Astrocyte (in vitro differentiated cells and primary cell): Measurements from ENCODE around the gene IMMP2L. TPM values are rescaled to one million over a fixed set of nuclear protein-coding genes. Genes with fewer than 3 reads are reported as not detected.

Experiments
- DNase-seq: peaks from one replicate; pipeline ENCODE4 v3.0.0-alpha.2; 2010; ENCODE audit warnings: low read depth
- FAIRE-seq: peaks from 2 replicates; lab custom pipeline; 2011; peaks lifted over from hg19 to GRCh38; lab: Jason Lieb, UNC
- H2AFZ ChIP-seq: 2 replicates; pipeline ENCODE4 v1.6.0; 2012; ENCODE audit warnings: low read depth, low read length, inconsistent platforms
- H3K27ac ChIP-seq: 2 replicates; pipeline ENCODE4 v1.5.1; 2011; ENCODE audit warnings: low read depth, low read length, inconsistent platforms
- H3K27me3 ChIP-seq: 2 replicates; pipeline ENCODE4 v1.6.0; 2011; ENCODE audit warnings: low read length, inconsistent platforms; ENCODE audit not compliant: insufficient read depth
- H3K36me3 ChIP-seq: 2 replicates; pipeline ENCODE4 v1.5.1; 2011; ENCODE audit warnings: low read length, inconsistent platforms; ENCODE audit not compliant: insufficient read depth
- H3K4me1 ChIP-seq: 2 replicates; pipeline ENCODE4 v1.5.1; 2011; ENCODE audit warnings: low read length, inconsistent platforms; ENCODE audit not compliant: insufficient read depth
- H3K4me2 ChIP-seq: 2 replicates; pipeline ENCODE4 v1.6.0; 2012; ENCODE audit warnings: low read length, inconsistent platforms
- H3K4me3 ChIP-seq: 2 replicates; pipeline ENCODE4 v1.5.1; 2011; ENCODE audit warnings: low read depth, mild to moderate bottlenecking, low read length, inconsistent platforms; ENCODE audit not compliant: insufficient read depth
- H3K79me2 ChIP-seq: 2 replicates; pipeline ENCODE4 v1.6.0; 2012; ENCODE audit warnings: mild to moderate bottlenecking, low read length, inconsistent platforms; ENCODE audit not compliant: insufficient read depth
- H3K9ac ChIP-seq: 2 replicates; pipeline ENCODE4 v1.6.0; 2012; ENCODE audit warnings: mild to moderate bottlenecking, low read length, inconsistent platforms
- H3K9me3 ChIP-seq: 2 replicates; pipeline ENCODE4 v1.5.1; 2012; ENCODE audit warnings: low read depth, mild to moderate bottlenecking, low read length, inconsistent platforms; ENCODE audit not compliant: insufficient read depth
- H4K20me1 ChIP-seq: 2 replicates; pipeline ENCODE4 v1.6.0; 2012; ENCODE audit warnings: low read length, inconsistent platforms; ENCODE audit not compliant: insufficient read depth
- H3K27ac Mint-ChIP-seq: one replicate; pipeline ENCODE4 v1.8.0; 2021; ENCODE audit warnings: mild to moderate bottlenecking, mixed read lengths; ENCODE audit not compliant: unreplicated experiment
- H3K27me3 Mint-ChIP-seq: one replicate; pipeline ENCODE4 v1.8.0; 2021; ENCODE audit warnings: low read depth, mixed read lengths; ENCODE audit not compliant: unreplicated experiment
- H3K36me3 Mint-ChIP-seq: one replicate; pipeline ENCODE4 v1.8.0; 2021; ENCODE audit warnings: low read depth, mixed read lengths; ENCODE audit not compliant: unreplicated experiment
- H3K4me1 Mint-ChIP-seq: one replicate; pipeline ENCODE4 v1.8.0; 2021; ENCODE audit warnings: low read depth, mixed read lengths; ENCODE audit not compliant: unreplicated experiment
- H3K4me3 Mint-ChIP-seq: one replicate; pipeline ENCODE4 v1.8.0; 2021; ENCODE audit warnings: mild to moderate bottlenecking, moderate library complexity, mixed read lengths; ENCODE audit not compliant: unreplicated experiment
- H3K9me3 Mint-ChIP-seq: one replicate; pipeline ENCODE4 v1.8.0; 2021; ENCODE audit warnings: mild to moderate bottlenecking, mixed read lengths; ENCODE audit not compliant: unreplicated experiment
- CTCF ChIP-seq: IDR thresholded peaks from 2 replicates; pipeline ENCODE4 v1.5.1; 2011; ENCODE audit warnings: low read depth, mild to moderate bottlenecking, inconsistent platforms, low read length, moderate library complexity; ENCODE audit not compliant: insufficient read depth
- EZH2 ChIP-seq: IDR thresholded peaks from 2 replicates; pipeline ENCODE4 v1.6.1; 2012; ENCODE audit warnings: mild to moderate bottlenecking, low read length, inconsistent platforms; ENCODE audit not compliant: insufficient read depth
- total RNA-seq: library from RNA; stranded (reverse); gene quantifications from 2 replicates; pipeline ENCODE4 v1.2.1, GENCODE V29; 2021

Gene IMMP2L
- total RNA-seq, 1 donor from 2014 or later: 13.8 TPM

- no peaks in the 10 kb centered on the region for H3K9me3 Mint-ChIP-seq
- DNase-seq (no peak), FAIRE-seq (no peak)
- Histone ChIP-seq H3K79me2 (no peaks in the 10 kb centered on the region), H3K36me3 (no peaks in the 10 kb centered on the region), H3K27me3 (no peaks in the 10 kb centered on the region), H3K27ac (no peak overlapping the region), H2AFZ (no peak overlapping the region), H3K4me1 (peaks cover 8% of the 10 kb centered on the region), H3K9ac (no peak overlapping the region), H3K4me2 (no peak overlapping the region), H4K20me1 (no peaks in the 10 kb centered on the region), H3K9me3 (no peaks in the 10 kb centered on the region), H3K4me3 (no peak overlapping the region)
- TF ChIP-seq CTCF (no peak), EZH2 (no peak)
- H3K27me3 Mint-ChIP-seq: no peaks in the 10 kb centered on the region
- H3K4me1 Mint-ChIP-seq: peaks cover 9% of the 10 kb centered on the region
- H3K4me3 Mint-ChIP-seq: no peak overlapping the region
- no peaks in the 10 kb centered on the region for H3K36me3 Mint-ChIP-seq
- H3K27ac Mint-ChIP-seq: no peak overlapping the region
Observed at GRCh38 chr7:111160297-111160696, 402.0 kb downstream of the IMMP2L start.

GRCh38 chr7:111159426-111159825 is 402.9 kb downstream of the IMMP2L start:
- no peaks in the 10 kb centered on the region for H3K27me3 Mint-ChIP-seq
- no peaks in the 10 kb centered on the region for H3K27me3 ChIP-seq
- no peaks in the 10 kb centered on the region for H3K36me3 Mint-ChIP-seq
- no peak for TF ChIP-seq CTCF
- no peak for TF ChIP-seq EZH2
- H3K27ac Mint-ChIP-seq: no peak overlapping the region
- no peaks in the 10 kb centered on the region for H4K20me1 ChIP-seq
- H3K27ac ChIP-seq: peak overlapping the region; percentile 32
- no peak overlapping the region for H3K4me3 ChIP-seq
- peaks cover 8% of the 10 kb centered on the region for H3K4me1 ChIP-seq
- DNase-seq (peak; percentile 57), FAIRE-seq (no peak)
- no peaks in the 10 kb centered on the region for H3K9me3 Mint-ChIP-seq
- no peak overlapping the region for H3K4me3 Mint-ChIP-seq
- no peaks in the 10 kb centered on the region for H3K9me3 ChIP-seq
- no peak overlapping the region for H3K4me2 ChIP-seq
- H3K79me2 ChIP-seq: no peaks in the 10 kb centered on the region
- H2AFZ ChIP-seq: no peak overlapping the region
- no peak overlapping the region for H3K9ac ChIP-seq
- H3K4me1 Mint-ChIP-seq: peaks cover 9% of the 10 kb centered on the region
- no peaks in the 10 kb centered on the region for H3K36me3 ChIP-seq

- Mint-ChIP-seq H3K4me1 (no peaks in the 10 kb centered on the region), H3K4me3 (no peak overlapping the region), H3K27ac (no peak overlapping the region), H3K9me3 (no peaks in the 10 kb centered on the region), H3K27me3 (no peaks in the 10 kb centered on the region), H3K36me3 (no peaks in the 10 kb centered on the region)
- Histone ChIP-seq H3K27ac (no peak overlapping the region), H2AFZ (no peak overlapping the region), H4K20me1 (no peaks in the 10 kb centered on the region), H3K27me3 (no peaks in the 10 kb centered on the region), H3K9ac (no peak overlapping the region), H3K4me2 (no peak overlapping the region), H3K9me3 (no peaks in the 10 kb centered on the region), H3K36me3 (no peaks in the 10 kb centered on the region), H3K4me1 (no peaks in the 10 kb centered on the region), H3K4me3 (no peak overlapping the region), H3K79me2 (no peaks in the 10 kb centered on the region)
- TF ChIP-seq CTCF (no peak), EZH2 (no peak)
- FAIRE-seq (no peak), DNase-seq (no peak)
Observed at GRCh38 chr7:111150709-111151108, 411.6 kb downstream of the IMMP2L start.
